Measurements from ENCODE around the gene CENPE.

DNA sequence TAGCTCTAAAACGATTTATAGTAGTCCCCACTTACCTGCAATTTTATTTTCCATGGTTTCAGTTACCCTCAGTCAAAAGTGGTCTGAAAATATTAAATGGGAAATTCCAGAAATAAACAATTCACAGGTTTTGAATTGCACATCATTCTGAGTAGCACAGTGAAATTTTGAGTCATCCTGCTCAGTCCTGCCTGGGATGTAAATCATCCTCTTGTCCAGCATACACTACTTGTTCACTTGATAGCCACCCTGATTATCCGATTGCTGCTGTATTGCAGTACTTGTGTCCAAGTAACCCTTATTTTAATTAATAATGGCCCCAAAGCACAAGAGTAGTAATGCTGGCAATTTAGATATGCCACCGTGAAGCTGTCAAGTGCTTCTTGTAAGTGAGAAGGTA, 75.0 kb downstream of the CENPE start:
- TF ChIP-seq, protein P1, sequence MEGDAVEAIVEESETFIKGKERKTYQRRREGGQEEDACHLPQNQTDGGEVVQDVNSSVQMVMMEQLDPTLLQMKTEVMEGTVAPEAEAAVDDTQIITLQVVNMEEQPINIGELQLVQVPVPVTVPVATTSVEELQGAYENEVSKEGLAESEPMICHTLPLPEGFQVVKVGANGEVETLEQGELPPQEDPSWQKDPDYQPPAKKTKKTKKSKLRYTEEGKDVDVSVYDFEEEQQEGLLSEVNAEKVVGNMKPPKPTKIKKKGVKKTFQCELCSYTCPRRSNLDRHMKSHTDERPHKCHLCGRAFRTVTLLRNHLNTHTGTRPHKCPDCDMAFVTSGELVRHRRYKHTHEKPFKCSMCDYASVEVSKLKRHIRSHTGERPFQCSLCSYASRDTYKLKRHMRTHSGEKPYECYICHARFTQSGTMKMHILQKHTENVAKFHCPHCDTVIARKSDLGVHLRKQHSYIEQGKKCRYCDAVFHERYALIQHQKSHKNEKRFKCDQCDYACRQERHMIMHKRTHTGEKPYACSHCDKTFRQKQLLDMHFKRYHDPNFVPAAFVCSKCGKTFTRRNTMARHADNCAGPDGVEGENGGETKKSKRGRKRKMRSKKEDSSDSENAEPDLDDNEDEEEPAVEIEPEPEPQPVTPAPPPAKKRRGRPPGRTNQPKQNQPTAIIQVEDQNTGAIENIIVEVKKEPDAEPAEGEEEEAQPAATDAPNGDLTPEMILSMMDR (conservative IDR thresholded peaks at IDR 0.05) = no peak
- no peak for TF ChIP-seq EZH2 (IDR thresholded peaks at IDR 0.05; ENCODE audit: low read depth)

All from PC-9 (cell line).